Kasumi-1 (cell line): Measurements from ENCODE around the gene XPNPEP2.

Experiments
- DNase-seq, 2 experiments: peaks; one replicate each; lab custom pipeline; 2025; lab: John Stamatoyannopoulos, UW

XPNPEP2 gene

GRCh38 chrX:129800186-129800585, 61.4 kb downstream of the XPNPEP2 start:
- DNase-seq, result no peak

DNA sequence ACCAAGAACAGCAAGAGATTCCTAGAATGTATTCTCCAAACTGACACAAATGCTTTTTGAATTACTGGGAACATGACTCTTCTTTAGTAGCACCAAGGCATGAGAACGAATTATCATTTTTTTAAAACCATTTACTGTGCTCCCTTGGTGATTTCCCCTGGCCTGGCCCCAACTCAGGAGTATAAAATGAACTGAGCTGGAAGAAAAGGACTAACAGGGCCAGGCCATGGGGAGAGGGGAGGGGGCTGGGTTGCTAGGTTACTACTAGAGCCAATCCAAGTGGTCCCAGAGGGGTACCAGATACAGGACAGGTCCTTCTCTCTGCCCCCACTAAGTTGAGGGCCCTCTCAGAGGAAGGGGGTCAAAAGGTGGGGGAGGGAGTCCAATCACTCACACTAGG, 64.1 kb downstream of the XPNPEP2 start:
- no peak for DNase-seq

DNA sequence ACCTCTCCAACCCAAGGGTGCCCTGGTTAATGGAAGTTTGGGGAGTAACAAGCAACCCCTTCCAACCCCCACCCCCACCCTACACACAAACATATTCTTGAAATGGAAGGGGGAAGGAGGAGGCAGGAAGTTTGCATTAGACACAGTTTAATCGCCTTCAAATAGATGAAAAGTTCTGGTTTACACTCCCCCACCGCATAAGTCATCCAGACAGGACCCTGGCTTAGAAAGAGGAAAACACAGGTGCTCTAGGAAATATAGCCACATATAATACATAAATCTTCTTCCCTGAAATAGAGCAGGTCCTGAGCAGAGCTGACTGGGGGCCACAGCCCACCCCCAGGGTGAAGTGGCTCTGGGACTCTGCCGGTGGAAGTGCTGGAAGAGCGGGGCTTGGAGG, 66.0 kb downstream of the XPNPEP2 start:
- no peak for DNase-seq

DNA sequence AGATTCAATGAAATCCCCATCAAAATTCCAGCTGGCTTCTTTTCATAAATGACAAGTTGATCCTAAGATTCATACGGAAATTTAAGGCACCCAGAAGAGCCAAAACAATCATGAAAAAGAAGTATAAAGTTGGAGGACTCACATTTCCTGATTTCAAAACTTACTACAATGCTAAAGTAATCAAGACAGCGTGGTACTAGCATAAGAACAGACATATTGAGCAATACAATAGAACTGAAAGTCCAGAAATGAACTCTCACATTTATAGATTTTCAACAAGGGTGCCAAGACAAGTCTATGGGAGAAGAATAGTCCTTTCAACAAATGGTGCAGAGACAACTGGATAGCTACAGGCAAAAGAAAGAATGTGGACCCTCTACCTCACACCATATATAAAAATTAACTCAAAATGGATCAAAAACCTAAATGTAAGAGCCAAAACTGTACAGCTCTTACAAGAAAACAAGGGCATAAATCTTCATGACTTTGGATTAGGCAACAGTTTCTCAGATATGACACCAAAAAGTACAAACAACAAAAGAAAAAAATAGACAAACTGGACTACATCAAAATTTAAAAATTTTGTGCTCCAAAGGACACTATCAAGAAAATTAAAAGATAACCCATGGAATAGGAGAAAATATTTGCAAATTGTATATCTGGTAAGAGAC, 69.5 kb downstream of the XPNPEP2 start:
- DNase-seq, result no peak

DNA sequence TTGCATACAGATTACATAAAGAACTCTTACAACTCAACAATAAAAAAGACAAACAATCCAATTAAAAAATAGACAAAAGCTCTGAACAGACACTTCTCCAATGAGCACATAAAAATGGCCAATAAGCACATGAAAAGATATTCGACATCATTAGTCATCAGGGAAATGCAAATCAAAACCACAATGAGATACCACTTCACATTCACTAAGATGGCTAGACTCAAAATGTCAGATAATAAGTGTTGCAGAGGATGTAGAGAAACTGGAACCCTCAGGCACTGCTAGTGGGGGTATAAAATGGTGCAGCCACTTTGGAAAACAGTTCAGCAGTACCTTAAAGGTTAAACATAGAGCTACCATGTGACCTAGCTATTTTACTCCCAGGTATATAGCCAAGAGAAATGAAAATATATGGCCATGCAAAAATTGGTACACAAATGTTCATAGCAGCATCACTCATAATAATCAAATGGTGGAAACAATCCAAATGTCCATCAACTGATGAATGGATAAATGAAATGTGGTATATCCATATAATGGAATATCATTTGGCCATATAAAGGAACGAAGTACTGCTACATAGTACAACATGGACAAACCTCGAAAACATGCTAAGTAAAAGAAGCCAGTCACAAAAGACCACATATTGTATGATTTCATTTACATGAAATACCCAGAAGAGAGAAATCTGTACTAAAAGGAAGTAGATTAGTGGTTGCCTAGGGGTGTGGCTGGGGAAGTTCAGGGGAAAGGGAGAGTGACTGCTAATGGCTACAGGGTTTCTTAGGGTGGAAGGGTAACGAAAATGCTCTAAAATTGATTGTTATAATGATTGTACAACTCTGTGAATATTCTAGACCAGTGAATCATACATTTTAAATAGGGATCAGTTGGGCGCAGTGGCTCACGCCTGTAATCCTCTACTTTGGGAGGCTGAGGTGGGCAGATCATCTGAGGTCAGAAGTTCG, 70.3 kb downstream of the XPNPEP2 start:
- DNase-seq, result peak in 1 of 2 experiments; percentile 1

- DNase-seq, result no peak
These were observed 75.0 kb downstream of the XPNPEP2 start for GRCh38 chrX:129813662-129814368.

DNA sequence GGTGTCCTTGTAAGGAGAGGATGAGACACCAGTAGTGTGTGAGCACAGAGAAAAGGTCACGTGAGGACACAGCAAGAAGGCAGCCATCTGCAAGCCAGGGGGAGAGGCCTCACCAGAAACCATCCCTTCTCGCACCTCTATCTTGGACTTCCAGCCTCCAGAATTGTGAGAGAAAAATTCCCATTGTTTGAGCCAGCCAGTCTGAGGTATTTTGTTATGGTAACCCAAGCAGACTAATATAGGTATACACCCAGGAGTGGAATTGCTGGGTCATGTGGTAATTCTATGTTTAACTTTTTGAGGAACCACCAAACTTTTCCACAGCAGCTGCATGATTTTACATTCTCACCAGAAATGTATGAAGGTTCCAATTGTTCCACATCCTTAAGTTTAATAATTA, 79.3 kb downstream of the XPNPEP2 start:
- DNase-seq, result no peak
